Breast epithelium (tissue), 3 donors: ENCODE results near the gene MLYCD.

ENCODE experiments used
- CTCF ChIP-seq, 3 donors: fragments of 450-650 bp; IDR thresholded peaks; one replicate each; pipeline ENCODE4 v1.5.1; 2016 to 2017; ENCODE audit warnings: antibody characterized with exemption in 3 of 3, mild to moderate bottlenecking in 3 of 3, moderate library complexity in 3 of 3
- POLR2A ChIP-seq: fragments of 450-650 bp; IDR thresholded peaks from one replicate; pipeline ENCODE4 v1.6.1; 2016; ENCODE audit warnings: antibody characterized with exemption, mild to moderate bottlenecking, moderate library complexity
- POLR2AphosphoS5 ChIP-seq, 3 donors: sonication (generic); formaldehyde crosslinking; IDR thresholded peaks; one replicate each; pipeline ENCODE4 v1.6.1; 2017; ENCODE audit warnings: antibody characterized with exemption in 3 of 3

DNA sequence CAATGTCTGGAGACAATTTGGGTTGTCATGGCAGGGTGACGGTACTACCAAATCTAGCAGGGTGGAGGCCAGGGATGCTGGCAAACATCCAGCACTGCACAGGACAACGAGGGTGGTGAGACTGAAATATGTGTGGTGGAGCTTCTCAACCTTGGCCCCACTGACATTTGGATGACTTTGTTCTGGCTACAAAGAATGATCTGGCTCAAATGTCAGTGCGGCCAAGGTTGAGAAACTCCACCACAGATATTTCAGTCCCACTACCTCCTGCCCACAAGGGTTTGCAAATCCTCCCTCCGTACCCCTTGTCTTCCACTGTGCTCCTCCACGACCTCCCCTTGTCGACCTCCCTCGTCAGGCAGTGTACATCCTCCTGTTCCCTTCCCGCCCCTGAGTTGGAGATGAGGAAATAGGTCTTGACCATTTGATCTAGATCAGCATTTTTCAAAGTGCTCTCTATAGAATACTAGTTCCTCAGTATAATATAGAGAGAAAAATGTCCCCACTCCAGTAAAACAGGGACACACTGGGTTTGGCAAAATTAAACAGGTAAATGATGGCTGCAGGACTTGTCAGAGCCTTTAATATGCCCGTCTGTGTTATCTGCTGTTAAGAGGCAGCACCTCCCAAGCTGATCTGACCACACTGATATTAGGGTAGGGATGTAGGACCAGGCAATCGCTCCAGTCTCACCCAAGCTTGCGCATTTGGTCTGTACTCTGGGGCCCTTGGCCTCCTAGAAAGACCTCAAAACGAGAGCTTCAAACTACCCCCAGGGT, 60.9 kb downstream of the MLYCD start:
- TF ChIP-seq CTCF (IDR thresholded peaks at IDR 0.05) (no peak), POLR2A (no peak), POLR2AphosphoS5 (IDR thresholded peaks at IDR 0.05) (no peak)
